ENCODE results near the gene SORCS1. TPM values are rescaled to one million over a fixed set of nuclear protein-coding genes. Genes with fewer than 3 reads are reported as not detected.

Gene SORCS1
- total RNA-seq, 1 experiment from 2014 or later, result not detected

DNA sequence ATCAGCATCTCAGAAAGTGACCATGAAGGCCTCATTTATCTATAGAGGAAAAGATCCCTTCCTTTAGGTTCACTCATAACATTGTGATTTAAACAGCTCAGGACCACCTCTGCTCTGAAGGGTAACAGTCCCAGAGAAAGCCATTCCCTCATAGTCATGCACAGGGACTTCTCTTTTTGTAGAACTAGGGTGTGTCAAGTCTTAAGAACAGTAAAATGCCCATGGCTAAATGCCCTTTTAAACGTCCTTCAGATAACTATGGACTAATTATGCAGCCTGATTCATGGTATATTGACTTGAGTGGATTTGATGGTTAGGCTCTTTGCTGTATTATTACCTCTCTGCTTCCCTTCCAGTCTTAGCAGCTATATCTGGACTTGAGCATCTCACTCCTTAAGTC lies 337.8 kb downstream of the SORCS1 start:
- no peak for DNase-seq
- Histone ChIP-seq H3K9me3 (no peaks in the 10 kb centered on the region), H3K27me3 (replicated peaks; ENCODE audit: control insufficient read depth, insufficient read depth, low read length) (no peaks in the 10 kb centered on the region), H3K36me3 (ENCODE audit: control insufficient read depth, insufficient read depth, low read length) (no peaks in the 10 kb centered on the region), H3K4me1 (no peaks in the 10 kb centered on the region), H3K4me3 (ENCODE audit: low read depth, low read length) (no peak overlapping the region)
- Mint-ChIP-seq H3K4me3 (ENCODE audit: unreplicated experiment) (no peak overlapping the region), H3K36me3 (ENCODE audit: insufficient read depth, unreplicated experiment) (no peaks in the 10 kb centered on the region), H3K4me1 (ENCODE audit: low read depth, unreplicated experiment) (no peaks in the 10 kb centered on the region), H3K27me3 (ENCODE audit: insufficient read depth, unreplicated experiment) (no peaks in the 10 kb centered on the region), H3K9me3 (ENCODE audit: unreplicated experiment) (no peaks in the 10 kb centered on the region), H3K27ac (ENCODE audit: unreplicated experiment) (no peak overlapping the region)
- intact Hi-C loops (cut with micrococcal nuclease; ENCODE audit: unreplicated experiment), result no loop called here
- no peak for TF ChIP-seq CTCF (IDR thresholded peaks at IDR 0.05; ENCODE audit: insufficient read depth in 1 of 2, low read depth in 1 of 2, low read length in 1 of 2, severe bottlenecking in 1 of 2, unreplicated experiment in 1 of 2)
- ChIA-PET POLR2A (no interaction called here), CTCF (no interaction called here)
- no TSS peak for BruUV-seq (replicated peaks)

- no peak overlapping the region for H3K4me3 Mint-ChIP-seq (ENCODE audit: unreplicated experiment)
- H3K27ac Mint-ChIP-seq (ENCODE audit: unreplicated experiment), result no peak overlapping the region
- no peaks in the 10 kb centered on the region for H3K27me3 ChIP-seq (replicated peaks; ENCODE audit: control insufficient read depth, insufficient read depth, low read length)
These were observed 338.7 kb downstream of the SORCS1 start for GRCh38 chr10:106825576-106826364.

GRCh38 chr10:106820579-106820978 lies 343.9 kb downstream of the SORCS1 start:
- no peak overlapping the region for H3K4me3 Mint-ChIP-seq (ENCODE audit: unreplicated experiment)
- Histone ChIP-seq H3K4me1 (no peaks in the 10 kb centered on the region), H3K4me3 (ENCODE audit: low read depth, low read length) (no peak overlapping the region), H3K27me3 (replicated peaks; ENCODE audit: control insufficient read depth, insufficient read depth, low read length) (no peaks in the 10 kb centered on the region), H3K36me3 (ENCODE audit: control insufficient read depth, insufficient read depth, low read length) (no peaks in the 10 kb centered on the region), H3K9me3 (no peaks in the 10 kb centered on the region)
- no peak for DNase-seq
- H3K27me3 Mint-ChIP-seq (ENCODE audit: insufficient read depth, unreplicated experiment), result peaks cover 3% of the 10 kb centered on the region
- BruUV-seq (replicated peaks), result no TSS peak
- no peaks in the 10 kb centered on the region for H3K36me3 Mint-ChIP-seq (ENCODE audit: insufficient read depth, unreplicated experiment)
- intact Hi-C loops (cut with micrococcal nuclease; ENCODE audit: unreplicated experiment), result no loop called here
- H3K9me3 Mint-ChIP-seq (ENCODE audit: unreplicated experiment), result no peaks in the 10 kb centered on the region
- ChIA-PET CTCF (no interaction called here), POLR2A (no interaction called here)
- no peak overlapping the region for H3K27ac Mint-ChIP-seq (ENCODE audit: unreplicated experiment)
- peaks cover 6% of the 10 kb centered on the region for H3K4me1 Mint-ChIP-seq (ENCODE audit: low read depth, unreplicated experiment)
- TF ChIP-seq CTCF (IDR thresholded peaks at IDR 0.05; ENCODE audit: insufficient read depth in 1 of 2, low read depth in 1 of 2, low read length in 1 of 2, severe bottlenecking in 1 of 2, unreplicated experiment in 1 of 2), result no peak

More at GRCh38 chr10:106825576-106826364, 338.7 kb downstream of the SORCS1 start:
- H3K36me3 ChIP-seq (ENCODE audit: control insufficient read depth, insufficient read depth, low read length), result no peaks in the 10 kb centered on the region
- POLR2A ChIA-PET, result no interaction called here
- no peaks in the 10 kb centered on the region for H3K4me1 ChIP-seq
- Mint-ChIP-seq H3K27me3 (ENCODE audit: insufficient read depth, unreplicated experiment) (no peaks in the 10 kb centered on the region), H3K4me1 (ENCODE audit: low read depth, unreplicated experiment) (no peaks in the 10 kb centered on the region), H3K36me3 (ENCODE audit: insufficient read depth, unreplicated experiment) (no peaks in the 10 kb centered on the region), H3K9me3 (ENCODE audit: unreplicated experiment) (no peaks in the 10 kb centered on the region)
- TF ChIP-seq CTCF (IDR thresholded peaks at IDR 0.05; ENCODE audit: insufficient read depth in 1 of 2, low read depth in 1 of 2, low read length in 1 of 2, severe bottlenecking in 1 of 2, unreplicated experiment in 1 of 2), result no peak
- no peaks in the 10 kb centered on the region for H3K9me3 ChIP-seq
- CTCF ChIA-PET, result no interaction called here
- BruUV-seq (replicated peaks), result no TSS peak
- no peak for DNase-seq
- intact Hi-C loops (cut with micrococcal nuclease; ENCODE audit: unreplicated experiment), result no loop called here
- H3K4me3 ChIP-seq (ENCODE audit: low read depth, low read length), result no peak overlapping the region

Data from Caco-2 (cell line).